ENCODE measurements around the gene SELENOH.

GRCh38 chr11:57761301-57762234, 20.3 kb downstream of the SELENOH start, which contains the start of gene CTNND1:
- TF ChIP-seq CTCF (IDR thresholded peaks at IDR 0.05) (no peak), POLR2A (IDR thresholded peaks at IDR 0.05) (peak; percentile 82 to 94)

All from sigmoid colon (tissue), 3 donors.